Neural cell (in vitro differentiated cells): ENCODE measurements around the gene GRB7.

Experiments
- CTCF ChIP-seq: fragments of 450-650 bp; IDR thresholded peaks from 2 replicates; pipeline ENCODE4 v1.5.1; 2014; ENCODE audit warnings: antibody characterized with exemption, mild to moderate bottlenecking, moderate library complexity; ENCODE audit not compliant: poor library complexity, severe bottlenecking
- EP300 ChIP-seq: fragments of 450-650 bp; conservative IDR thresholded peaks from 2 replicates; pipeline ENCODE4 v1.6.1; 2014; ENCODE audit warnings: antibody characterized with exemption, mild to moderate bottlenecking, moderate library complexity; ENCODE audit not compliant: poor library complexity, severe bottlenecking
- EZH2 ChIP-seq: fragments of 200-600, 300-800 bp; shearing (Covaris generic), sonication (generic); IDR thresholded peaks from 2 replicates; pipeline ENCODE4 v1.6.1; 2014; ENCODE audit warnings: antibody characterized with exemption, low read length, borderline replicate concordance, mild to moderate bottlenecking; ENCODE audit not compliant: insufficient read depth, poor library complexity, severe bottlenecking
- MXI1 ChIP-seq: fragments of 450-650 bp; conservative IDR thresholded peaks from 2 replicates; pipeline ENCODE4 v1.6.1; 2014; ENCODE audit warnings: antibody characterized with exemption, mild to moderate bottlenecking; ENCODE audit not compliant: poor library complexity, severe bottlenecking
- RAD21 ChIP-seq: fragments of 450-650 bp; conservative IDR thresholded peaks from 2 replicates; pipeline ENCODE4 v1.6.1; 2014; ENCODE audit warnings: antibody characterized with exemption, mild to moderate bottlenecking, moderate library complexity
- TAF1 ChIP-seq: IDR thresholded peaks from 2 replicates; pipeline ENCODE4 v1.6.1; 2012; ENCODE audit warnings: low read depth
- TF ChIP-seq, protein P1 (sequence below): IDR thresholded peaks from 2 replicates; pipeline ENCODE4 v1.6.1; 2012; ENCODE audit warnings: borderline replicate concordance

DNA sequence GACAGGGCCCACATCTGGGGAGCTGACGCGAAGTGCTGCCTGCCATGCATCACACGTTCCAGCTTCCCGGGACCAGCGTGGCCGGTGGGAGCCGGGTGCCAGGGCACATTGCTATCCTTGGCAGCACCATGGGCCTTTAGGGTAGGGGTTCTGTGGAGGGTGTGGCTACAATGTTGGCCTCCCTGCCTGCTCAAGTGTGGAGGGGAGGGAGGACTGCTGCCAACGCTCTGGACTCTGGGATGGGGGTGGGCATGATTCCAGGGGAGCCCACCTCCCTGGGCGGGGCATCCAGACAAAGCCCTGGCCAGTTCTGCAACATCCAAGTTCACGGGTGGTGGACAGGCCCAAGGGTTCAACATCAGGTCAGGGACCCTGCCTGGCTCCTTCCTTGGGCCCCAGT, 13.9 kb downstream of the GRB7 start:
- TF ChIP-seq EZH2 (no peak), CTCF (no peak), EP300 (no peak), TAF1 (no peak), MXI1 (no peak), RAD21 (no peak)
- TF ChIP-seq, protein P1, sequence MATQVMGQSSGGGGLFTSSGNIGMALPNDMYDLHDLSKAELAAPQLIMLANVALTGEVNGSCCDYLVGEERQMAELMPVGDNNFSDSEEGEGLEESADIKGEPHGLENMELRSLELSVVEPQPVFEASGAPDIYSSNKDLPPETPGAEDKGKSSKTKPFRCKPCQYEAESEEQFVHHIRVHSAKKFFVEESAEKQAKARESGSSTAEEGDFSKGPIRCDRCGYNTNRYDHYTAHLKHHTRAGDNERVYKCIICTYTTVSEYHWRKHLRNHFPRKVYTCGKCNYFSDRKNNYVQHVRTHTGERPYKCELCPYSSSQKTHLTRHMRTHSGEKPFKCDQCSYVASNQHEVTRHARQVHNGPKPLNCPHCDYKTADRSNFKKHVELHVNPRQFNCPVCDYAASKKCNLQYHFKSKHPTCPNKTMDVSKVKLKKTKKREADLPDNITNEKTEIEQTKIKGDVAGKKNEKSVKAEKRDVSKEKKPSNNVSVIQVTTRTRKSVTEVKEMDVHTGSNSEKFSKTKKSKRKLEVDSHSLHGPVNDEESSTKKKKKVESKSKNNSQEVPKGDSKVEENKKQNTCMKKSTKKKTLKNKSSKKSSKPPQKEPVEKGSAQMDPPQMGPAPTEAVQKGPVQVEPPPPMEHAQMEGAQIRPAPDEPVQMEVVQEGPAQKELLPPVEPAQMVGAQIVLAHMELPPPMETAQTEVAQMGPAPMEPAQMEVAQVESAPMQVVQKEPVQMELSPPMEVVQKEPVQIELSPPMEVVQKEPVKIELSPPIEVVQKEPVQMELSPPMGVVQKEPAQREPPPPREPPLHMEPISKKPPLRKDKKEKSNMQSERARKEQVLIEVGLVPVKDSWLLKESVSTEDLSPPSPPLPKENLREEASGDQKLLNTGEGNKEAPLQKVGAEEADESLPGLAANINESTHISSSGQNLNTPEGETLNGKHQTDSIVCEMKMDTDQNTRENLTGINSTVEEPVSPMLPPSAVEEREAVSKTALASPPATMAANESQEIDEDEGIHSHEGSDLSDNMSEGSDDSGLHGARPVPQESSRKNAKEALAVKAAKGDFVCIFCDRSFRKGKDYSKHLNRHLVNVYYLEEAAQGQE, result no peak
